HL-60 (cell line): ENCODE measurements around the gene ARHGAP18.

Experiments used
- GABPA ChIP-seq: IDR thresholded peaks from 2 replicates; pipeline ENCODE4 v1.6.1; 2012; ENCODE audit warnings: low read depth
- POLR2AphosphoS5 ChIP-seq: IDR thresholded peaks from 2 replicates; pipeline ENCODE4 v1.6.1; 2012; ENCODE audit warnings: low read depth
- SPI1 ChIP-seq: IDR thresholded peaks from 2 replicates; pipeline ENCODE4 v1.6.1; 2012; ENCODE audit warnings: low read depth, mild to moderate bottlenecking, borderline replicate concordance
- TF ChIP-seq, protein P1 (sequence below): IDR thresholded peaks from one replicate; pipeline ENCODE4 v1.5.1; 2011; ENCODE audit warnings: low read length, control low read depth, inconsistent platforms; ENCODE audit not compliant: insufficient read depth
- TF ChIP-seq, protein P2 (sequence below): IDR thresholded peaks from 2 replicates; pipeline ENCODE4 v1.6.1; 2012; ENCODE audit warnings: low read depth; ENCODE audit not compliant: insufficient replicate concordance

DNA sequence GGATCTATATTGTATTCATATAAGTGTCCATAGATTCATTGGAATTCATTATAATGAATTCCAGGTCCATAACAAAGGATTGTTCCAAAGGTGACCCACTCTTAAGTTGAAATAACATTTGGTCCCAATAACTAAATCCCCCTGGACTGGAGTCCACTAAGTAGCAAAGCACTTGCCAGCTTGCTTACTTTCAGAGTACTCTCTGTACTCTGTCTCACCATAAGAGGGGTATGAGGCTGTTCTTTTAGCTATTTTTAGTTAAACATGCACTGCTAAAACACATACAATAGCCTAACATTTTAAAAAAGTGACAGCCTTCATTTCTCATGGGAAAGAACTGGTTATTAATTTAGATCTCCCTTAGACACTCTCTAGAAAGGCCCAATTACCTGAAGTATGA, 16.7 kb upstream of the ARHGAP18 start:
- TF ChIP-seq, protein P1, sequence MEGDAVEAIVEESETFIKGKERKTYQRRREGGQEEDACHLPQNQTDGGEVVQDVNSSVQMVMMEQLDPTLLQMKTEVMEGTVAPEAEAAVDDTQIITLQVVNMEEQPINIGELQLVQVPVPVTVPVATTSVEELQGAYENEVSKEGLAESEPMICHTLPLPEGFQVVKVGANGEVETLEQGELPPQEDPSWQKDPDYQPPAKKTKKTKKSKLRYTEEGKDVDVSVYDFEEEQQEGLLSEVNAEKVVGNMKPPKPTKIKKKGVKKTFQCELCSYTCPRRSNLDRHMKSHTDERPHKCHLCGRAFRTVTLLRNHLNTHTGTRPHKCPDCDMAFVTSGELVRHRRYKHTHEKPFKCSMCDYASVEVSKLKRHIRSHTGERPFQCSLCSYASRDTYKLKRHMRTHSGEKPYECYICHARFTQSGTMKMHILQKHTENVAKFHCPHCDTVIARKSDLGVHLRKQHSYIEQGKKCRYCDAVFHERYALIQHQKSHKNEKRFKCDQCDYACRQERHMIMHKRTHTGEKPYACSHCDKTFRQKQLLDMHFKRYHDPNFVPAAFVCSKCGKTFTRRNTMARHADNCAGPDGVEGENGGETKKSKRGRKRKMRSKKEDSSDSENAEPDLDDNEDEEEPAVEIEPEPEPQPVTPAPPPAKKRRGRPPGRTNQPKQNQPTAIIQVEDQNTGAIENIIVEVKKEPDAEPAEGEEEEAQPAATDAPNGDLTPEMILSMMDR: no peak
- TF ChIP-seq, protein P2, sequence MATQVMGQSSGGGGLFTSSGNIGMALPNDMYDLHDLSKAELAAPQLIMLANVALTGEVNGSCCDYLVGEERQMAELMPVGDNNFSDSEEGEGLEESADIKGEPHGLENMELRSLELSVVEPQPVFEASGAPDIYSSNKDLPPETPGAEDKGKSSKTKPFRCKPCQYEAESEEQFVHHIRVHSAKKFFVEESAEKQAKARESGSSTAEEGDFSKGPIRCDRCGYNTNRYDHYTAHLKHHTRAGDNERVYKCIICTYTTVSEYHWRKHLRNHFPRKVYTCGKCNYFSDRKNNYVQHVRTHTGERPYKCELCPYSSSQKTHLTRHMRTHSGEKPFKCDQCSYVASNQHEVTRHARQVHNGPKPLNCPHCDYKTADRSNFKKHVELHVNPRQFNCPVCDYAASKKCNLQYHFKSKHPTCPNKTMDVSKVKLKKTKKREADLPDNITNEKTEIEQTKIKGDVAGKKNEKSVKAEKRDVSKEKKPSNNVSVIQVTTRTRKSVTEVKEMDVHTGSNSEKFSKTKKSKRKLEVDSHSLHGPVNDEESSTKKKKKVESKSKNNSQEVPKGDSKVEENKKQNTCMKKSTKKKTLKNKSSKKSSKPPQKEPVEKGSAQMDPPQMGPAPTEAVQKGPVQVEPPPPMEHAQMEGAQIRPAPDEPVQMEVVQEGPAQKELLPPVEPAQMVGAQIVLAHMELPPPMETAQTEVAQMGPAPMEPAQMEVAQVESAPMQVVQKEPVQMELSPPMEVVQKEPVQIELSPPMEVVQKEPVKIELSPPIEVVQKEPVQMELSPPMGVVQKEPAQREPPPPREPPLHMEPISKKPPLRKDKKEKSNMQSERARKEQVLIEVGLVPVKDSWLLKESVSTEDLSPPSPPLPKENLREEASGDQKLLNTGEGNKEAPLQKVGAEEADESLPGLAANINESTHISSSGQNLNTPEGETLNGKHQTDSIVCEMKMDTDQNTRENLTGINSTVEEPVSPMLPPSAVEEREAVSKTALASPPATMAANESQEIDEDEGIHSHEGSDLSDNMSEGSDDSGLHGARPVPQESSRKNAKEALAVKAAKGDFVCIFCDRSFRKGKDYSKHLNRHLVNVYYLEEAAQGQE: no peak
- TF ChIP-seq GABPA (no peak), POLR2AphosphoS5 (no peak), SPI1 (no peak)
